ENCODE data around the gene ADD2. TPM values are rescaled to one million over a fixed set of nuclear protein-coding genes. Genes with fewer than 3 reads are reported as not detected.

The ADD2 gene
- total RNA-seq, 1 experiment from 2014 or later: 124 TPM

DNA sequence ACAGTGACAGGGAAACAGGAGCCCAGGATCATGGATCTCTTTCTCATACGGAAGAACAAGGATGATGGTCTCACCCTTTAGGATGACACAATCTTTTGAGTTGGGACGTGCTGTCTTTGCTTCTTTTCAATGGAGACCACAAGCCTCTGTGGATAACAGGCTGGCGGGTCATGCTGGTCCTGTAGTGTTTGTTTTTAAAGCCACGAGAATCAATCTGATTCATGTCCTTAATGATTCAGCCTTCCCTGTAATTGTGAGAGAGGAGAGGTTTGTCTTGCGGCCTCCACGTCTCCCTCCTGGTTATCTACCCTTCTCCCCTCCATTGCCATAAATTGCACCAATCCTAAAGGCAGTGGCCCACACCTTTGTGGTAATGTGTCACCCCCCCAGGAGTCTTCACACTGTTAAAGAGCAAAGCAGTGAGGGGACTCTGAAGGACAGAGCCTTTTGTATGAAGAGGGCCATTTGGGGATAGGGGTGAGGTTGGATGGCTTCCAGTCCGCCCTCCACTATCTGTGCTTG lies 126.7 kb downstream of the ADD2 start:
- H3K27me3 ChIP-seq (ENCODE audit: insufficient read depth, low read length): no peaks in the 10 kb centered on the region
- no peak overlapping the region for H3K4ac ChIP-seq (ENCODE audit: low read depth, low read length)
- H2BK20ac ChIP-seq (ENCODE audit: low read depth, low read length, poor library complexity, severe bottlenecking): no peak overlapping the region
- TF ChIP-seq, protein P1, sequence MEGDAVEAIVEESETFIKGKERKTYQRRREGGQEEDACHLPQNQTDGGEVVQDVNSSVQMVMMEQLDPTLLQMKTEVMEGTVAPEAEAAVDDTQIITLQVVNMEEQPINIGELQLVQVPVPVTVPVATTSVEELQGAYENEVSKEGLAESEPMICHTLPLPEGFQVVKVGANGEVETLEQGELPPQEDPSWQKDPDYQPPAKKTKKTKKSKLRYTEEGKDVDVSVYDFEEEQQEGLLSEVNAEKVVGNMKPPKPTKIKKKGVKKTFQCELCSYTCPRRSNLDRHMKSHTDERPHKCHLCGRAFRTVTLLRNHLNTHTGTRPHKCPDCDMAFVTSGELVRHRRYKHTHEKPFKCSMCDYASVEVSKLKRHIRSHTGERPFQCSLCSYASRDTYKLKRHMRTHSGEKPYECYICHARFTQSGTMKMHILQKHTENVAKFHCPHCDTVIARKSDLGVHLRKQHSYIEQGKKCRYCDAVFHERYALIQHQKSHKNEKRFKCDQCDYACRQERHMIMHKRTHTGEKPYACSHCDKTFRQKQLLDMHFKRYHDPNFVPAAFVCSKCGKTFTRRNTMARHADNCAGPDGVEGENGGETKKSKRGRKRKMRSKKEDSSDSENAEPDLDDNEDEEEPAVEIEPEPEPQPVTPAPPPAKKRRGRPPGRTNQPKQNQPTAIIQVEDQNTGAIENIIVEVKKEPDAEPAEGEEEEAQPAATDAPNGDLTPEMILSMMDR (conservative IDR thresholded peaks at IDR 0.05): no peak
- no peak overlapping the region for H3K56ac ChIP-seq (ENCODE audit: insufficient read length, low read depth, low read length)
- H2BK12ac ChIP-seq (ENCODE audit: insufficient read length, low read depth, low read length): no peak overlapping the region
- no peaks in the 10 kb centered on the region for H3K27me3 Mint-ChIP-seq (ENCODE audit: low read depth)
- H3K9me3 Mint-ChIP-seq: peaks cover 8% of the 10 kb centered on the region in 2 experiments; a peak in 4 of 5 replicates
- no peak overlapping the region for H3K27ac Mint-ChIP-seq
- H3K23ac ChIP-seq (ENCODE audit: insufficient read length, low read depth, low read length): no peak overlapping the region
- no peaks in the 10 kb centered on the region for H4K20me1 ChIP-seq (ENCODE audit: control insufficient read depth, insufficient read depth, insufficient read length)
- H3K9ac ChIP-seq (ENCODE audit: extremely low read depth, insufficient read length, low read length): no peak overlapping the region
- no peaks in the 10 kb centered on the region for H3K79me2 ChIP-seq (ENCODE audit: insufficient read depth, low read length)
- H3K27ac ChIP-seq (ENCODE audit: insufficient read length, low read depth, low read length): no peak overlapping the region
- H3K18ac ChIP-seq (ENCODE audit: insufficient read length, low read depth, low read length): no peak overlapping the region
- no peak overlapping the region for H4K5ac ChIP-seq (ENCODE audit: insufficient read length, low read depth, low read length)
- no peak overlapping the region for H3K4me3 Mint-ChIP-seq
- no peaks in the 10 kb centered on the region for H3K23me2 ChIP-seq (ENCODE audit: insufficient read length, low read depth, low read length, poor library complexity, severe bottlenecking)
- no peaks in the 10 kb centered on the region for H3K79me1 ChIP-seq (ENCODE audit: insufficient read depth, low read depth, low read length, poor library complexity, severe bottlenecking)
- no peak overlapping the region for H3K4me2 ChIP-seq (ENCODE audit: insufficient read depth, insufficient read length, low read length)
- H2BK120ac ChIP-seq (ENCODE audit: low read depth, low read length, poor library complexity, severe bottlenecking): no peak overlapping the region
- H2AFZ ChIP-seq (ENCODE audit: low read length): no peak overlapping the region
- H4K91ac ChIP-seq (ENCODE audit: insufficient read length, low read depth, low read length): no peak overlapping the region
- no CpG with 5 or more reads among the region's 7 CpGs for WGBS (ENCODE audit: extremely low coverage, insufficient read length, low lambda C conversion rate)
- H3K14ac ChIP-seq (ENCODE audit: insufficient read depth, low read length): no peak overlapping the region
- H2BK5ac ChIP-seq (ENCODE audit: insufficient read length, low read length): no peak overlapping the region
- H3K4me1 Mint-ChIP-seq: peaks cover 0 to 2% of the 10 kb centered on the region in 2 experiments; a peak in 1 of 4 replicates
- no peaks in the 10 kb centered on the region for H3K9me3 ChIP-seq (ENCODE audit: control insufficient read depth, low read depth, low read length)
- DNase-seq: no peak
- H2AK5ac ChIP-seq (ENCODE audit: insufficient read length, low read length): no peak overlapping the region
- no peak overlapping the region for H4K8ac ChIP-seq (replicated peaks; ENCODE audit: insufficient read length, low read depth, low read length)
- no peak overlapping the region for H3T11ph ChIP-seq (ENCODE audit: low read length)
- peaks cover 2 to 4% (median 2%) of the 10 kb centered on the region in 3 experiments; a peak in 3 of 7 replicates for H3K36me3 Mint-ChIP-seq (ENCODE audit: insufficient read depth in 1 of 3, low read depth in 3 of 3)
- H2BK15ac ChIP-seq (ENCODE audit: low read depth, low read length): no peak overlapping the region
- H3K4me1 ChIP-seq (ENCODE audit: insufficient read depth, low read length): no peaks in the 10 kb centered on the region; the same call in 1 of the 2 replicates

All from H9 (cell line).